IPS DF 4.7 (cell line): Measurements from ENCODE around the gene ZBTB7B.

Experiments
- DNase-seq: peaks from one replicate; pipeline ENCODE4 v3.0.0-alpha.2; 2013; ENCODE audit warnings: low spot score; ENCODE audit errors: extremely low read depth

ZBTB7B gene

DNA sequence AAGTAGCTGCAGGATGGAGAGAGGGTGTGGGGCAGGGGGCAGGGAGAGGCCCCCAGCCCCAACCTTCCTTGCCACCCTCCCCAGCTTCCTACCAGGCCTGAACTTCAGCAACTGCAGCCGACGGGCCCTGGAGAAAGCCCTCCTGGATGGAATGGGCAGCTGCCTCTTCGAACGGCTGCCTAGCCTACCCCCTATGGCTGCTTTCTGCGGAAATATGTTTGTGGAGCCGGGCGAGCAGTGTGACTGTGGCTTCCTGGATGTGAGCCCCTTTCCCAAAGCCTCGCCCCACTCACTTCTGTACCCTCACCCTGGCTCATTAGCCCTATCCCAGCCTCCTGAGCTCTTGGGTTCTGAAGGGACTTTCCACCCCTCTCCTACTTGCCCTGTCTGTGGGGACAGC, 54.5 kb downstream of the ZBTB7B start:
- no peak for DNase-seq

DNA sequence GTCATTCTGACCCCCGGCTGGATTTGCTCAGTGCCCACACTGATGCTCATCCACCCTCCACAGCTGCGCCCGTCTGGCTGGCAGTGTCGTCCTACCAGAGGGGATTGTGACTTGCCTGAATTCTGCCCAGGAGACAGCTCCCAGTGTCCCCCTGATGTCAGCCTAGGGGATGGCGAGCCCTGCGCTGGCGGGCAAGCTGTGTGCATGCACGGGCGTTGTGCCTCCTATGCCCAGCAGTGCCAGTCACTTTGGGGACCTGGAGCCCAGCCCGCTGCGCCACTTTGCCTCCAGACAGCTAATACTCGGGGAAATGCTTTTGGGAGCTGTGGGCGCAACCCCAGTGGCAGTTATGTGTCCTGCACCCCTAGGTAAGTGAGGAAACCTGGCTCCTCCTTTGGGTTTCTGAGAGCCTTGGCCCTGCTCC, 55.2 kb downstream of the ZBTB7B start:
- no peak for DNase-seq

DNA sequence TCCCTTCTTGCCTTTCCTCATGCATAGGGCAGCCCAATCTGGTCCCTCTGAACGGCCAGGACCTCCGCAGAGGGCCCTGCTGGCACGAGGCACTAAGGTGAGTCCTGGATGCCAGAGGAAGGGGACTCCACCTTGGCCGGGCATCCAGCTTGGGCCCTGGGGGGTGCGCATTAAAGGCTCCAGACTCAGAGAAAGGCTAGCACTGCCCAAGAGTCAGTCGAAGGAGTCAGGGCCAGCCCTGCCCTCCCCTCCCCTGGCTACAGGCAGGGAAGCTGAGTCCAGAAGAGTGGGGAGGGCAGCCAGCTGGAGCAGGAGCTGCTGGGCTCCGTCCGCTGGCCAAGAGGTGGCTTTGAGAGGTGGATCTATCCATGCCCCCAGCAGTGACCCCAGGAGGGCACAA, 58.1 kb downstream of the ZBTB7B start:
- DNase-seq = no peak

DNA sequence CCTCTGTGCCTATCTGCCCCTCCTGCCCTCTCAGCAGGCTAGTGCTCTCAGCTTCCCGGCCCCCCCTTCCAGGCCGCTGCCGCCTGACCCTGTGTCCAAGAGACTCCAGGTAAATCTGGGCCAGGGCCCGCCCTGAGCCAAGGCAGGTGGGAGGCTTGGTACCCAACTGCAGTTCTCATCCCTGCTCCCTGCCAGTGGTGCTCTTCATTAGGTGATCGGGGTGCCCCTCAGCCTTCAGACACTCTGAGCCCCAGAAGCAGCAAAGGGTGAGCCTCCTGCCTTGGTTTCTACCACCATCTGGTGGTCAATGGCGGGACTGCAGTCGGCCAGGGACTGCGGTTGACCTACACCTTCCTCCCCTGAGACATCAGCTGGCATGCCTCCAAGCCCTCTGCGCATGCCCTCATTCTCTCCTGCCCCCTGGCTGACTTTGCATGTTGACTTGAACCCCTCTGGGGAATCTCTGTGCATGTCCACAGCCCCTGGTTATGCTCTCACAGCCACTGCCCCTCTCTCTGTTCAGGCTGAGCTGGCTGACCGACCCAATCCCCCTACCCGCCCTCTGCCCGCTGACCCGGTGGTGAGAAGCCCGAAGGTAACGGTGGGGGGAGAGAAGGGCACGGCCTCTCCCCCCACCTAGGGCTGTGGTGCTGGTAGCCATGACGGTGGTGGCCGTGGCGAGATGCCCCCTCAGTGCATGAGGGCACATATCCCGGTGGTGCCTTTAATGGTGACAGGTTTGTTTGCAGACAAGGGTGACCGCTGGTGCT, 59.0 kb downstream of the ZBTB7B start:
- no peak for DNase-seq

DNA sequence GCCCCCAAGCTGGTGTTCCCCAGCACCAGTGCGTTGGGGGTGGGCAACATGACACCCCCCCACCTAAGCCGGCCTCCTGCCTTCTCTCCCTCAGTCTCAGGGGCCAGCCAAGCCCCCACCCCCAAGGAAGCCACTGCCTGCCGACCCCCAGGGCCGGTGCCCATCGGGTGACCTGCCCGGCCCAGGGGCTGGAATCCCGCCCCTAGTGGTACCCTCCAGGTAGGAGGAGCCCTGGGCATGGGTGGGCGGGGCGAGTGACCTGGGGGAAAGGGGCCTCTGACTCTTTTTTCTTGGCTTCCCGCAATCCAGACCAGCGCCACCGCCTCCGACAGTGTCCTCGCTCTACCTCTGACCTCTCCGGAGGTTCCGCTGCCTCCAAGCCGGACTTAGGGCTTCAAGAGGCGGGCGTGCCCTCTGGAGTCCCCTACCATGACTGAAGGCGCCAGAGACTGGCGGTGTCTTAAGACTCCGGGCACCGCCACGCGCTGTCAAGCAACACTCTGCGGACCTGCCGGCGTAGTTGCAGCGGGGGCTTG, 59.6 kb downstream of the ZBTB7B start:
- DNase-seq = no peak

DNA sequence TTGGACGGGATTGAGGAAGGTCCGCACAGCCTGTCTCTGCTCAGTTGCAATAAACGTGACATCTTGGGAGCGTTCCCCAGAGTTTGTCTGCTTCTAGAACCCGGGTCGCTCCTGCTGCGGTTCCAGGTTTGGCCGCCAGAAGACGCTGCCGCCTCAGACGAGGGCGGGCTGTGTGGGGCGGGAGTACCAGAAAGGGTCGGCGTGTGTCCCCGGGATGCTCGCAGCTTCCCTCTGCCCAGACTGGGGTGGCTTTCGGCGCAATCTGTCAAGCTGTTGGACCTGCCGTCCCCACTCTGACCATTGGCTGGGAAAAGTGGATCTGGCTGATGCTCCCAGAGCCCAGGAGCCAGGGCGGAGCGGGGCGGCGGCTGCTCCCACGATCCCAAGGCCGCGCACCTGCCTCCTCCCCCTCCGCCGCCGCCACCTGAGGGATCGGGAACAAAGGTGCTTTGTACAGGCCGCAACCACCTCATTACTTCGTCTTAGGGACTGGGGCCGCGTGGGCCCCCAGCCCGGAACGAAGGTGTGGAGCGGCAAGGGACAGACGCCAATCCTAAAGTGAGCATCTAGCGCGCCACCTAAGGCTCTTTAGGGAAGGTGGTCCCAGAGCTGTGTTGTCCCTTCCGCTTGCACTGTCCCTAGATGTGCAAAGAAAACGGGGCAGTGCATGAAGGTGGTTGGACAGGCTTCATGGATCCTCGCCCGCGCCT, 60.3 kb downstream of the ZBTB7B start:
- no peak for DNase-seq

DNA sequence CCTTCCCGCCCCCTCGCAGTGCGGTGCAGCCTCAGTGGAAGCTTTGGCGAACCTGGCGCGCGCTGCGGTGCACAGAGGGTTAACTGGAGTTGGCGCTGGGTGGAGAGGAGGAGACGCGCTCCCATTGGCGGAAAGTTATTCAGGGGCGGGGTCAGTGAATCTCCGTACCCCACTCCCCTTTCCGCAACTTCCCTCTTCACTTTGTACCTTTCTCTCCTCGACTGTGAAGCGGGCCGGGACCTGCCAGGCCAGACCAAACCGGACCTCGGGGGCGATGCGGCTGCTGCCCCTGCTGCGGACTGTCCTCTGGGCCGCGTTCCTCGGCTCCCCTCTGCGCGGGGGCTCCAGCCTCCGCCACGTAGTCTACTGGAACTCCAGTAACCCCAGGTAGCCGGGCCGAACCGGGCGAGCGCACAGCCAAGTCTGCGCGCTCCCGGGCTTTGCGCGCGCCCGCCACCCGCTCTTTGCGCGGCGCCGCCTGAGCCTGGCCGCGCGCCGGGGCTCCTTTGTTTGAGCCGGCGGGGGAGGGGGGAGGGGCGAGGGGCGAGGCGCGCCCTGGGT, 61.0 kb downstream of the ZBTB7B start, which contains the start of gene EFNA4:
TSS of gene EFNA4 (plus strand) at position 191 of the 561 bp plus-strand sequence. CDS start at position 275, 84 bp downstream.
- DNase-seq = no peak

DNA sequence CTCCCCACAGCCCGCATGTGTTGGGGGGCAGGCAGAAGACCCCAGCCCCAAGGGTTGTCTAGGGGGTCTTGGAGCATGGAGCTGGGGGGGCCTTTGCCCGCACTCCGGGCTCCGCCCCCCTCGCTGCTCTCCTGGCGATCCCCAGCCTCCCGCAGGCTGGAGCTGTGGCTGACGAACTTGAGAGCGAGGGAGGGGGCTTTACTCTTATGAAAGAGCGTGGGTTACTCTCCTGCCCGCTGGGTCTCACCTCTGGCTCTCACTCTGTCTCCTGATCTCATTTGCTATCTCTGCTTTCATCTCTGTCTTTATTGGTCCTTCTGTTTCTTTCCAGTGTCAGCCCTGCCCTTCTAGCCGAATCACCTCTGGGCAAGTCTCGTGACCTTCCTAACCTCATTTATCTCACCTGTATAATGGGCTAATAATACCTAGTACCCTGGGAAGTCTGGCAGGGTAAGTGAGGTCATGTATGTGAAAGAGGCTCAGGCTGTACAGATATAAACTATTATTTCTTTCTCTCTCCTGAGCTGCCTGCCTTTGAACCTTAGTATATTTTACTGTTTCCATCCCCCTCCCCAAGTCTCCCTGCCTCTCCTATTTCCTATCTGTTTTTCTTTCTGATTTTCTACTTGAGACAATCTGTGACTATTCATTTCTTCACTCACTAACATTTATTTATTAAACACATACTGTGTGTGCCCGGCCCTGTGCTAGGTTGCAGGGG, 61.7 kb downstream of the ZBTB7B start:
- DNase-seq = no peak

DNA sequence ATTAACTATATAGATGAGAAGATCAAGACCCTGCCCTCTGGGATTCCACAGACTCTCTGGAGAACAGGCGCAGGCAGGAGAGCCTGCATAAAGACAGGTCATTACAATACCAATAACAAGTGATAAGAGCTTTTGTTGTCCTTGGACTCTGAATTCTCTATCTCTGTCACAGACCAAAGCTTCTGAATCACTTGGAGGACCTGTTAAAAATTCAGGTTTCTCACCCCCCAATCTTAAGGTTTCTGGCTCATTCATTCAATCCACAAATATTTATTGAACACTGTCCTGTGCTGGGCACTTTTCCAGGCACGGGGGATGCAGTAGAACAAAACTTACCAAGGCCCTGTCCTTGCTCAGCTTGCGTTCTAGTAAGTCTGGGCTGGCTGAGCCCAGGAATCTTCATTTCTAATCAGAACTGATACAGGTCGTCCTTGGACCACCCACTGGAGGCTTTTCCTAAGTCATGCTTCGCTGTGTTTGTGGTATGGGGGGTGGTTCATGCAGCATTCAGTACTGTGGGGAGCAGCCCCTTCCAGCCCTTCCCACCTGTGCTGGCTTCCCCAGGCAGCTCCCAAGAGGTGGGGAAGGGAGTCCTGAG, 62.3 kb downstream of the ZBTB7B start:
- no peak for DNase-seq

DNA sequence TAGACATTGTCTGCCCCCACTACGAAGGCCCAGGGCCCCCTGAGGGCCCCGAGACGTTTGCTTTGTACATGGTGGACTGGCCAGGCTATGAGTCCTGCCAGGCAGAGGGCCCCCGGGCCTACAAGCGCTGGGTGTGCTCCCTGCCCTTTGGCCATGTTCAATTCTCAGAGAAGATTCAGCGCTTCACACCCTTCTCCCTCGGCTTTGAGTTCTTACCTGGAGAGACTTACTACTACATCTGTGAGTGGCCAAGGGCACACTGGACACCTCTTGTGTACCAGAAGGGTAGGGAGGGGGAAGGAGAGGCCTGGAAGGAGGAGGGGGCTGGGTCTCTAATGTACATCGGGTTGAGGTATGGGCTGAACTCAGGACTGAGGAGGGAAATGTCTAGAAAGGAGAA, 64.2 kb downstream of the ZBTB7B start:
- DNase-seq = no peak
